DND-41 (cell line): ENCODE data around the gene INMT.

Experiments
- CTCF ChIP-seq: IDR thresholded peaks from 2 replicates; pipeline ENCODE4 v1.5.1; 2012; ENCODE audit warnings: borderline replicate concordance, low read length, moderate library complexity, mild to moderate bottlenecking; ENCODE audit not compliant: poor library complexity, severe bottlenecking; ENCODE audit errors: extremely low read depth
- EZH2 ChIP-seq: IDR thresholded peaks from 3 replicates; pipeline ENCODE4 v1.6.1; 2012; ENCODE audit warnings: borderline replicate concordance, low read depth, mild to moderate bottlenecking, moderate library complexity, low read length, inconsistent platforms; ENCODE audit not compliant: severe bottlenecking

- TF ChIP-seq CTCF (no peak), EZH2 (no peak)
These were observed 48.2 kb downstream of the INMT start for GRCh38 chr7:30799976-30800661.
